DND-41 (cell line): Measurements from ENCODE around the gene MAP2K5.

Experiments
- CTCF ChIP-seq: IDR thresholded peaks from 2 replicates; pipeline ENCODE4 v1.5.1; 2012; ENCODE audit warnings: borderline replicate concordance, low read length, moderate library complexity, mild to moderate bottlenecking; ENCODE audit not compliant: poor library complexity, severe bottlenecking; ENCODE audit errors: extremely low read depth
- EZH2 ChIP-seq: IDR thresholded peaks from 3 replicates; pipeline ENCODE4 v1.6.1; 2012; ENCODE audit warnings: borderline replicate concordance, low read depth, mild to moderate bottlenecking, moderate library complexity, low read length, inconsistent platforms; ENCODE audit not compliant: severe bottlenecking

GRCh38 chr15:67832897-67833709, 290.6 kb downstream of the MAP2K5 start:
- TF ChIP-seq CTCF (no peak), EZH2 (no peak)
